Stimulated activated CD4-positive, alpha-beta T cell treated with anti-CD3 and anti-CD28 coated beads, Interleukin-4, amount 100 ng/mL, for 4 hours (primary cell): ENCODE data around the gene RIMBP2.

Experiments used
- DNase-seq, 2 experiments: peaks; one replicate each; pipeline ENCODE4 v3.0.0-alpha.2; 2020

The RIMBP2 gene

DNA sequence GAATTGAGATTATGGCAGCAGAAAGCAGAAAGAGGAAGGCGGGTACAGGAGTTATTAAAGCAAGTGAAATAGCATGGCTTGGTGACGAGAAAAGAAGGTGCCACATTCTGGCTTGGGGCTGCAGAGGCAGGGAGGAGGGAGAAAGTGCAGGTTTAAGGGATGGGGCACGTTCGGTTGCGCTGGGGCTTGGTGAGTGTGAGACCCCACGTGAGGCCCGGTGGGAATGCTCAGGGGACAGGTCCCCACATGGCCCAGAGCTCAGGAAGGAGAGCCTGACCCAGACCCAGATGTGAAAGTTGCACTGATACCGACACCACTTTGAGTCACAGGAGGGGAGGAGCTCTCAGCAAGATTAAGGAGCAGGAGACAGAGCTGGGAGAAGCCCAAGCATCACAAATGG, 191.3 kb downstream of the RIMBP2 start:
- no peak for DNase-seq

DNA sequence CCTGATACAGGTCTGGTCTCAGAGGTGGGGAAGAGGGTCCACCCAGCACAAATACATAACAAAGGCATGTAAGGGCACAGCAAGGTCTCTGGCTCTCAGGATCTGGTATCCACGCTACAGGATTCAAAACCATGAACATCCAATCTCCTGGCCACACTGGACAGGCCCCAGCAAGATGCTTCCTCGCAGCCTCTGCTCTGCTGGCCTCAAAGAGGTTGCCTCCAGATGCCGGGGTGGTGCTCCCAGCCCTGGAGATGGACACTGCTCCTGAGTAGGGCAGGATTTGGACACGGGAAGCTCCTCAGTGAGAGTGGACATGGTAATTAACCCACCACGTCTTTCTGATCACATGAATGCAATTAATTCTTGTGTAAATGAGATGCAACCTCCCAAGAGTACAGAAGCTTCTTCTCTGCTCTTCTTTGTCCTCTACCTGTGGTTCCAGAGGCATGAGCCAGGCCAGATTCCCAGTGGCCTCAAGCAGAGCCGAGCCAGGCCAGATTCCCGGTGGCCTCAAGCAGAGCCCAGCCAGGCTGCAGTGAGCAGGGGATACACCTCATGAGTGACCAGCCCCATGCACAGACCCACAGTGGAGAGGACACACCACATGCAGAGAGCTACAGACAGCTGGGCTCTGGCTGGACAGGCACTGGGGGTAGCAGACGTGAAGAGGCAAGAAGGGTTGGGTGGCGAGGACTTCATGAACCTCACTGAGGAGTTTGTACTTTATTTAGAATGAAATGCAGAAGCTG, 192.1 kb downstream of the RIMBP2 start:
- DNase-seq: no peak

DNA sequence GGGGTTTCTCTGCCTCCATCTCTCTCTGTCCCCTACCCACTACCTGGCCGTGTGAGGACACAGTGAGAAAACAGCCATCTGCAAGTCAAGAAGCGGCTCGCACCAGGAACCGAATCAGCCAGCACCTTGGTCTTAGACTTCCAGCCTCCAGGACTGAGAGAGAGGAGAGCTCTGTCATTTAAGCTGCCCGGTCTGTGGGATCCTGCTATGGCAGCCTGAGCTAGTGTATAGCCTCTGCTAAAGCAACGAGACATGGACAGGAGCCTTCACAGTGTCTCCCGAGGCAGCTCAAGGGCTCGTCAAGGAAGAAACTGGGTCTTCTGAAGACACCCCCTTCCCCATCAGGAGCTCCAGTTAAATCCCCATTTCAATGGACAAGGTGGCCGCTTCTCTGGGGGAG, 192.9 kb downstream of the RIMBP2 start:
- no peak for DNase-seq

DNA sequence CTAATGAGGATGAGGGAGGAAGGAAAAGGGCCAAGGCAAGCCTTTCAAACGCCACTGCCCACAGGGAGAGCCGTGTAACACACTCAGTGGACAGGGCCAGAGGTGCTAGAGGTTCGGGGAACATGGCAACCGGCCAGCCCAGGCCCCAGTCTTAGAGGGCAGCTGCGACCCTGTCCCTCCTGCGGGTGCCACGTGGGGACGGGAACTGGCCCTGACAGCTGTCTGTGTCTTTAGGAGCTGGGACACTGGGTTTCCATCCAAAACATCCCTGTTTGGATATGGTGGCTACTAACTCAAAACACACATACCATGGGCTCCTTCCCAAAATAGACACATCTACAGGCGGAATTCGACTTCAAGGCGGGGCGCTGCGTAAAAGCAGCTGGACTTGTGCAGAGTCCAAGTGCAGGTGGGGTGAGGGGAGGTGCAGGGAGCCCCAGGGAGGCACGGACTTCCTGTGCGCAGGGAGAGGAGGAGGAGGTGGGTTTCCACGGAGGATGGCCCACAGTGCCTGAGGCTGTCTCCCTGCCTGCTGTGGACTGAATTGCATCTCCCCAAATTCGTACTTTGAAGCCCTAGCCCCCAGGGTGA, 193.8 kb downstream of the RIMBP2 start:
- no peak for DNase-seq

DNA sequence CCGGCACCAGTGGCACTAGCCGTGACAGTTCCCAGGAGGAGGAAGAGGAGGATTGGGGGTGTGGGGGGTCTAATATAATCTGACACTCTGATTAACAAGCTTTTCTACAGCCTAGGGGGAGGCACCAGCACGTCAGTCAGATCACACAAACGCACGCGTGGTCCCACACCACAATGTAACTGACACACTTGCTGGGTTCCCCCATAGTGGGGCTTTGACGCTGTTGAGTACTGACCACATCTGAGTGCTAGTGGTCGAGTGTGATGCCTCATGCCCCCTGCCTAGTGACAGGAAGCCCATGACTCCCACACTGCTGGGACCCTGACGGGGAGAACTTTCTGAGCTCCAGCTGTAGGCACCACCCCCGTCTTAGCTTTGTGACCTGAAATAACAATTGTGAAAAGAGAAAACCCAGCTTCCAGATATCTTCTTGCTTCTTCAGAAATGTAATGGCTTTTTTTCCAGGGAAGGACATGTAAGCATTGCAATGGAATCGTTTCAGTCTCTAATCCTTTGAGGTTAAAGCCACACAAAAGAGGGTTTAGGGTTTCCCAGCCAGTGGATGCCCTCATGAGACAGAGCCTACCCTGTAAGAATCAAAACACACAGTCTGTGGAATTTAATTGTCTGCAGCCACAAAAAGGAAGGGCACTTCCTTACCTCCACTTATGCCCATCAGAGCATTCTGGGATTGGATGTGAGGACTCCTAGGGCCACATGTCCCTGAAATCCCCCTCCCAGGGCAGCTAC, 194.5 kb downstream of the RIMBP2 start:
- DNase-seq: no peak

DNA sequence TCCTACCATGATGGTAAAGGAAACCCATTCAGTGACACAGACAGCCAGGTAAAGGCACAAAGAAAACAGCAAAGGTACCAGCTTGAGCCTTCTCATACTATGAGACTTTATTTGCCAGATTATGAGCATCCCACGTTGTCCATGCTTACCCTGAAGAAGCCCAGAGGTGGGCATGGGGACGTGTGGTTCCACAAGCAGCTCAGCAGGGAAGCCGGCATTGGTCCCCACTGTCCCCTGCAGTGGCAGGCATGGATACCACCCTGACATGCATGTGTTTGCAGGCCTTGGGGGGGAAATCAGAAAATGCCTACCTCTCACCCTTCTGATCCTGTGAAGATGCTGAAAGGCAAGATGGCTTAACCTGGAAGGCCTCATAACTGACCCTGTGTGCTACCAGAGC, 195.3 kb downstream of the RIMBP2 start:
- DNase-seq: no peak

DNA sequence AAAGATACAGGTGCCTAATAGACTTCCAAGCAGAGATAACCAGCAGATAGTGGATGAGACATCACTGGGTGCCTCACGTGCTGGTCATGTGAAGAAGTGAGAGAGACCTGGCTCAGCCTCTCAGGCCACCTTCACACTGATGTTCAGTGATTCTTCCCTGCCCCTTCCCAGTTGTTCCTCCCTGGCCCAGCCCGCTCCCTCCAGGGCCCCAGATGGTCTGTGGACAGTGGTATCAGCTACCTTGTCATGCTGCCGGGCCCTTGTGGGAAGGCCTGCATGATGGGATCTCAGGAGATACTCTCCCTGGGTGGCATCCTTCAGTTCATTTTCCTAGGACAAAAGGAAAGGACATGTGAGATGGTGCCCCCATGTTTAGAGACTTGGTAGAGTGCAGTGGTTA, 198.5 kb downstream of the RIMBP2 start:
- DNase-seq: no peak

DNA sequence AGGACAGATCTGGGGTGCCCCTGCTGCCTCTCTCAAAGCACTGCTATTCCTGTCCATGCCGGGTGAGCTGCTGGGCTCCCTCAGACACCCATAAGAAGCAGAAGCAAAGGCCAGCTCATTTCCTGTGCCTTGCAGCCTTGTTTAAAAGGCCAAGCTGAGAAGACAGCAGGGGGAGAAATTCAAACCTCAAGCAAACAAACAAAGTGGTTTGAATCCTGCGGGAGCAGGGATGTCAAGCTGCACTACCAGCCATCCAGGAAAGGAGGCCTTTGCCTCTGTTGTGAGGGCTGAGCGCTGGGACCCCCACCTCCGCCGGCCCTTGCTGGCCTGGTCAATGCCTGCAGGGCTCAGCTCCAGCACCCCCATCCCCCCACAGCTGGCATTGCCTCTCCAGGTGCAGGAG, 201.9 kb downstream of the RIMBP2 start:
- DNase-seq: no peak

DNA sequence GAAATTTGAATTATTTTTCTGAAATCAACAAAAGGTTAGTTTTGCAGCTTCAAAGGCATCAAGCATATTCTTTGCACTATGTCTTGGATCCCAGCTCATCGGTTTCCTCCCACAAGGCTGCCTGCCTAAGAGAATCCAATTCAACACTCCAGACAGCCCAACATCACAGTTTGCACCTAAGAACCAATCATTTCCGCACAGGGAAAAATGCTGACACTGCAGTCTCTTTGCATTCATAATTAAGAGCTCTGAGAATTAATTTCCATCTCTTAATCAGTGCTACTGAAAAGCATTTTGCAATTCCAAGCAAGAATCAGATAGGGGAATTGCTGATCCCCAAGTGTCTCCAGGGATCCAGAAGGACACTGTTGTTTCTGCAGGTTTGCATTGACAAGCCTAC, 202.5 kb downstream of the RIMBP2 start:
- no peak for DNase-seq

DNA sequence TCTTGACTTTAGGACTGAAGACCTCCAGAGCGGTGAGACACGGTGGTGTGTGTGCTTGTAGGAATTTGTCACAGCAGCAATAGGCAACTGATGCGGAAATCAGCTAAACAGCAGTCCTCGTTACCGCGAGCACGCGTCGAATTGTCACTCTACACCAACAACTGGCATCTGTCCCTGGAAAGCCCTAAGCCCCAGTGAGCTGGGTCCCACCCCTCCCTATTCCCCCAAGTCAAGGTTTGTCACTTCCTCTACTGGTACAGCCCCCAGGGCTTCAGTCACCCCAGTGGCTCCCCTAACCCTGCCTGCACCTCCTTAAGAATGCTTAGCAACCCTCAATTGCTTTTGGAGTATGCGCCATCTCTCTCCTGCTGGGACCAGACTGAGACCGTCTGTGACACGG, 204.8 kb downstream of the RIMBP2 start:
- no peak for DNase-seq

DNA sequence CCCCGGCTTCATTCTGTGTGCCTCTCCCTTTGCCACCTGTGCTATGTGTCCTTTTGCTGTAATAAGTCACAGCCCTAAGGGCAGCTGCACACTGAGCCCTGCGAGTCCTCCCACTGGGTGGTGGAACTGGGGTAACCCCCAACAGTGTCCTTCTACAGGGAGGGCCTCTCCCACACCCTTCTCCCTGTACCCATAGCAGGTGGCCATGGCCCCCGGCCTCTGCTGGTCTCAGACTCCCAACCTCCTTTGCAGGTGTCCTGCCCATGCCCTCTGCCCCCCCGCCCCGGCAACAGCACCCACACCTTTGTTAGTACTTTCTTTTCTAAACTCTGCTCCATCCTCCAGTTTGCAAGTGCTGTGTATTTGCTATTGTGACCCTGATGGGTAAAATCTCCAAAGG, 206.6 kb downstream of the RIMBP2 start:
- DNase-seq: no peak

DNA sequence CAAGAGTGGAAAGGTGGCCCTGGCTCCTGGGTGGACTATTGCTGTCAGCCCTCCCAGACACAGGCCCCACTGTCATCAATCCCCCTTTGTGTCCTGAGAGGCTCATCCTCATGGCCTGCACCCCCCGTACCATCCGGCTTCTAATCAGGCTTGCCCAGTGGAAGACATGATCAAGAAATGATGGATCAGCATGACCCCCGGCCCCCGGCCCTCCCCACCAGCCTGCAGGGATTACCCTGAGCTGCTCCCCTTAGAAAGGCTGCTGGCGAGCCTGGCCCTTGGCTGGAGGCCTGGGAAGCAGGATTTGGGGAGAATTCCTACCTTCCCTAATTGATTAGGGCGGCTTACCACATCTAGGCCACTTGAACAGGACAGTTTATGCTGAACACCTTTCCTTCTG, 207.3 kb downstream of the RIMBP2 start:
- no peak for DNase-seq

DNA sequence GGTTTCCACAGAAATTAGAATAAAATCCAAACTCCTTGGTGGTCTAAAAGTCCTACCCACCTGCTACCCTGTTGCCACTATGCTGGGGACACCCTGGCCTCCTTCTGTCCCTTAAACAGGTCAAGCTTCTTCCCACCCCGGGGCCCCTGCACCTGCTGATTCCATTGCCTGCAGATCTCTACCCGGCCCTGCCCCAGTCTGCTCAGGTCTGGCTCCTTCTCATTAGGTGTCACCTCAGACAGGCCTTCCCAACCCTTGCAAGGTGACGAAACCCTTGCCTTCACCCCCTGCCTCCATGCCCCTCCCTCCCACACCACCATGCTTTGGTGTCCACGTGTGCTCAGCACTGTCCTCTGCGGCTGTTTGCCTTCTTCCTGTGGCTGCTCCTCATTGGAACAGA, 207.8 kb downstream of the RIMBP2 start:
- DNase-seq: no peak

DNA sequence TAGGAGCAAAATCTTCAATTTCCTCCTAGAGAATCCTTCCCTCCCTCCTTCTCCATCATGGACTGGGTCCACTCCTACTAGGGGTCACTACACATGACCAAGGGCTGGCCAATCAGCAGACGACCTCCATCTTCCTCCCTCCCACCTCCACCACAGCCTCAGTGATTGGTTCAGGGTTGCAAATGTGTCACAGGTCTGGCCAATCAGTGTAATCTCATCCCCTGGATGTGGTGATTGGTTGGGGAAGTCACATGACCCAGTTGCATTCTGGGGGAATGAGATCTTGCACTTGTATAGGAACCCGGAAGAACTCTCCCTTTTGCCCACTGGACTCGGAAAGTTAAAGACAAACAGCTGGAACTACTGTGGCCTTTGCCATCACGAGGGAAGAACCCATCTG, 209.3 kb downstream of the RIMBP2 start:
- DNase-seq: no peak

DNA sequence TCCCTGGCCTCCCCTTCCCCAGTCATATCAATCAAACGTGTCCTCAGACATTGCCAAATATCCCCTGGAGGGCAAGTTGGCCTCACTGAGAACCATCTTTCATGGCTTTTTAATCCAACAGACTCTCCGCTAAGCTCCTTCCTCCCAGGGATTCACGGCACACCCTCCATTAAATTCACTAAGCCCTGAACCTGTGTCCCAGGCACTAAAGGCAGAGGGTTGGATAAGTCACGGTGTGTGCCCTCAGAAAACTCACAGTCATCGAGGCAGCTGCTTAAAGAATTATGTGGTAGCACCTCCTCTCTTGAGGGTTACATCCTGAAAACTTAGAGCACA, 211.3 kb downstream of the RIMBP2 start:
- DNase-seq: no peak

DNA sequence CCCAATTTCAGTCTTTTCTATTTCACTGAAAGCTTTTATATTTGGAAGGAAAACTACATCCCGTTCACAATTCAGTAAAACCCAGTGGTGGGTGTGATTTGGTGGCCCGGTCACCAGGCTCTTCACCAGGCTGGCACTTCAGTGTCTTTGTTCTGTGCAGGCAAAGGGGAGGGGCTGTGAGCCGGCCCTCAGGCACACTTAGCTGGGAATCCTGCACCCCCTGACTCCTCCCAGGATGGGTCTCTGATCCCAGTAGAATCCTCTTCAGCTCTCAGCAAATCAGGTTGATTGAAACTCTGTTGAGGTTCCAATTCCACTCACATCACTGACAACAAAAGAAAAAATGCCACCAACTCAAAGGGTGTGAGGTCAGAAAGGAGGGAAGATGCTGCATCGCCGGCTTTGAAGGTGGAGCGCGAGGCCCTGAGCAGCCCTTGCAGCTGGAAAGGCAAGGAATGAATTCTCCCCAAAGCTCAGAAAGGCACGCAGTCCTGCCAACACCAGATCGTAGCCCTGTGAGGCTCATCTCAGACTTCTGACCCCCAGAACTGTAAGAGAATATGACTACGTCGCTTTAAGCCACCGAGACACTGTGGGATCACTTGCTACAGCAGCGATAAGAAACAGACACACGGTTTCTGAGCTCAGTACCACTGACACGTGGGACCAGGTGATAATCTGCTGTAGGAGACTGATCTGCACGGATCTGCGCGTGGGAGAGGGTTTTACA, 211.8 kb downstream of the RIMBP2 start:
- no peak for DNase-seq

DNA sequence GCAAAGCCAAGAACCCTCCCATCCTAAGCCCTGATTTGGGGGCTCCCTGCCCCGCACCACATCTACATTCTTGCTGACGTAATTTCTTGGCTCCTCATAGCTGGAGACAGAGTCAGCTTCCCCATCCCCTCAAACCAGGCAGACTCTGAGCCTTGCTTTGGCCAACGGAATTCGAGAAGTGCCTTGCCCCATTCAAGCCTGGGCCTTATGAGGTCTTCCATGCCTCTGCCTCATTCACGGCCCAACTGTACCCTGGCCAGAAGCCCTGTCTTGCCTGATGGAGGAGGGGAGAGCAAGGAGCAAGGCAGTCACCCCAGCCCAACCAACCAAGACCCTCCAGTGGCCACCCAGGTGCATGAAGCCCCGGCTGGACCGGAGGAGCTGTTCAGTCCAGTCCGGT, 214.3 kb downstream of the RIMBP2 start:
- no peak for DNase-seq

DNA sequence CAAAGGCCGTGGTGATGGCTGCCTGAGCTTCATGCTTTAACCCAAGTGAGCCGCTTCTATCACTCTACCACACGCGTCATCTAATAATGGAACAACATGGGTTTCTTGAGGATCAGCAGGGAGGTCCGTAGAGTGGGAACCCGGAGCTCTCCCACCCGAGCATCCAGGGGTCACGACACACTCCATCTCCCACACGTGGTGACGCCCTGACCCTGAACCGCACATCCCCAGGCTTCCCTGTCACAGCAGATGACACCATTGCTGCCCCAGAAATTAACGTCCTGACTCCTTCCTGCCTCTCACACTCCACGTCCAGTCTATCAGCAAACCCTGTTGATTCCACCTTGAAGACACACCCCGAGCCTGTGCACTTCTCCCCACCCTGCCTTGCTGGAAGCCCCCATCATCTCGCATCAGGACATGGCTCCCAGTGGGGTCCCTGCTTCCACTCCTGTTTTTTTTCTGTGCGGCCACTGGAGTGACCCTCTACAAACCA, 215.2 kb downstream of the RIMBP2 start:
- no peak for DNase-seq

DNA sequence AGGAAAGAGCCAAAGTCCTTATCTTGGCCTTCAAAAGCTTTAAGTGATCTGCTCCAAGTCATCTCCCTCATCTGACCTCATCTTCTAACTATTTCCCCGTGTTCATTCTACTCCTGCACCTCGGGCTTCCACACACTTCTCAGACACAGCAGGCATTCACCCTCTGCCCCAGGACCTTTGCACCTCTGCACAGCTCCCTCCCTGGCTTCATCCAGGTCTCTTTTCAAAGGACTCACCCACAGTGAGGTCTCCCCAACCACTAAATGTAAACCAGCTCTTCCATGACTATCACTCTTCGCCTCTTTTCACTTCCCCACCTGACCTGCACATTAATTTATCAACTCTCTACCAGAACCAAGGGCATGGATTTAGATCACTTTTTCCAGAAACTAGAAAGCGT, 216.6 kb downstream of the RIMBP2 start:
- no peak for DNase-seq

DNA sequence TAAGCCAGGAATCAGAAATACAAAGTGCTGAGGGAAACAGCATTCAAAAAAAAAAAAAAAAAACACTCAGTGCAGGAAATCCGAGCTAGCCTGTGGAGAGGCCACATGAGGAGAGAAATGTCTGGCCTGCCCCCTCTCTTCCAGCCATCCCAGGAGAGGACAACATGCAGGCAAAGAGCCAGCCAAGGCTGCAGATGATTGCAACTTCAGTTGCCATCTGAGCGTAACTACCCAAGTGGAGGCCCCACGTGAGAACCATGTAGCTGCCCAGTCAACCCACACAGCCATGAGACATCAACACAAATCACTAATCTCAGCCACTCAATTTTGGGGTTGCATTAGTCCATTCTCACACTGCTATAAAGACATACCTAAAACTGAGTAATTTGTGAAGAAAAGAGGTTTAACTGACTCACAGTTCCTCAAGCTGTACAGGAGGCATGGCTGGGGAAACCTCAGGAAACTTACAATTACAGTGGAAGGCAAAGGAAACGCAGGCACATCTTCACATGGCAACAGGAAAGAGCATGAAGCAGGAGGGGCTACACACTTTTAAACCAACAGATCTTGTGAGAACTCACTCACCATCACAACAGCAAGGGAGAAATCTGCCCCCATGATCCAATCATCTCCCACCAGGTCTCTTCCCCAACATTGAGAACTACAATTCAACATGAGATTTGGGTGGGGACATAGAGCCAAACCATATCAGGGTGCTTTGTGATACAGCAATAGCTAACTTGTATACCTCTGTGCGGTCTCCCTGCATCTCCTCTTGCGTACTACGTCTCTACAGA, 217.3 kb downstream of the RIMBP2 start:
- DNase-seq: no peak

DNA sequence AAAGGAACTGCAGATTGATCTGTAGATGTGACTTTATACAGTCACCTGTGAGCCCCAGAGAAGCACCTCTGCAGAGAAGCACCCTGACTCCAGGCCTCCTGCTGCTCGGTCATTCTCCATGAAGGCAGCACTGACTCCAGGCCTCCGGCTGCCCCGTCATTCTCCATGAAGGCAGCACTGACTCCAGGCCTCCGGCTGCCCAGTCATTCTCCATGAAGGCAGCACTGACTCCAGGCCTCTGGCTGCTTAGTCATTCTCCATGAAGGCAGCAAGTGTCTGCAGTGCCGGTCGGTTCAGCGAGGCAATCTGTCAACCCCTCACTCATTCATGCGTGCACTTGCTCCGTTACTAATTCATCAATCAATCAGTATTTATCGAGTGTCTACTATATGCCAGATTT, 218.1 kb downstream of the RIMBP2 start:
- DNase-seq: no peak

DNA sequence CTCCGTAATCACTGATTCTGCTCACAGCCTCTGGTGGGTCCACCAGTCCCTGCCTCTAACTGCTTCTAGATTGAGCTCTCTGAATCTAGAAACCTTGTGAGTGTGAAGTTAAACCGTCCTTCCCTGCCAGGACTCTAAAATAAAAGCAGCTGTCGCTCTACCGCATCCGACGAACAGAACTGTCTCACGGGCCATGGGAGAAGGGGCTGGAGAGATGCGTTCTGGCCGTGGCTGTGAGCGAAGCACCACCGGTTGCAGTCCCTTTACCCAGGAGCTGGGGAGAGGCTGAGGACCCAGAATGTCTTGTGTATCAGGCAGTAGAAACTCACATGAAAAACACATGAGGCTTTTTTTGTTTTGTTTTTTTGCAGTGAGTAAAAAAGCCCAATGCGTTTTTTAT, 218.8 kb downstream of the RIMBP2 start:
- no peak for DNase-seq
